ENCODE measurements around the gene ALKBH5.

ALKBH5 gene

DNA sequence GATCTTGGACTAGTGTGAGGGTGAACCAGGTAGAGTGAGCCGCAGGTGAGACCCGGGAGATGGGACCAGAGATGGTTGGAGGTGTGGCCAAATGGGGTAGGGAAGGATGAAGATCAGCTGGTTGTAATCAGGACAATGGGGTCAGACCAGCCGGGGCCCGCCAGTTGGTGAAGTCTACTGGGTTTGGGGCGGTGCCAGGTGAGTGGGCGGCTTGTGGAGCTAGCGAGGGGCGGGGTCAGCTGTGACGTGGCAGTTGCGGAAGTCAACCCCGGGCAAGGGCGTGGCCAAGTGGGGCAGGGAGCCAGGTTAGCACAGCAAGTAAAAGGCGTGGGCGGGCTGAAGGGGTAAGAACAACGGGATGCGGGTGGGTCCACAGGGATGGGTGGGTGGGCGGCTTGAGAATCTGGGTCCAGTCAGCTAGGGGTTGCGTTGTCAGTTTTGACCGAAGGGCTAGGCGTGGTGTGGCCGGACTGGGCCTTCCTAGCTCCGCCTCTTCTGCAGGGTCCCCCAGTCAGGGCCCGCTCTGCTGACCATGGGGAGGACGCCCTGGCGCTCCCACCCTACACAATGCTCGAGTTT, 25.5 kb upstream of the ALKBH5 start:
- peak; percentile 92 for DNase-seq (ENCODE audit: low read depth)

DNA sequence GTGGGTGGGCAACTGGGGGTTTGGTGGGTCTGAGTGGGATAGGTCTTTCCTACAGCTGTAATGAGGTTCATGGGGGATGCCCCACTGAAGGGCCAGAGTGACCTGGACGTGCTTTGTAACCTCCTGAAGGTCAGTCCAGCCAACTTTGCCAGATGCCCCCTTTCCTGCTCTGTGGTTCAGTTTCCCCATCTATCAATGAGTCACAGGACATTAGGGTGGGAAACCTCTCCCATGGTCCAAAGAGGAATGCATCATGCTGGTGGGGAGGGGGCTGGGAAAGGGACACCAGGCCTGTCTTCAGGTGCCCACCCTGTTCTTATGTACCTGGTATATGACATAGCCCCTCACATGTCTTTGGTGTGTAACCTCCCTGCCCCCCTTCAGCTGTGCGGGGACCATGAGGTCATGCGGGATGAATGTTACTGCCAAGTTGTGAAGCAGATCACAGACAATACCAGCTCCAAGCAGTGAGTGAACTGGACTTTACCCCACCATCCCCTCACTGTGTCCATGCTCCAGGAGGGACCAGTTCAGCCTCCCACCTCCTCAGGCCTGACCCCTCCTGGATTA, 24.0 kb upstream of the ALKBH5 start:
- no peak for DNase-seq (ENCODE audit: low read depth)

DNA sequence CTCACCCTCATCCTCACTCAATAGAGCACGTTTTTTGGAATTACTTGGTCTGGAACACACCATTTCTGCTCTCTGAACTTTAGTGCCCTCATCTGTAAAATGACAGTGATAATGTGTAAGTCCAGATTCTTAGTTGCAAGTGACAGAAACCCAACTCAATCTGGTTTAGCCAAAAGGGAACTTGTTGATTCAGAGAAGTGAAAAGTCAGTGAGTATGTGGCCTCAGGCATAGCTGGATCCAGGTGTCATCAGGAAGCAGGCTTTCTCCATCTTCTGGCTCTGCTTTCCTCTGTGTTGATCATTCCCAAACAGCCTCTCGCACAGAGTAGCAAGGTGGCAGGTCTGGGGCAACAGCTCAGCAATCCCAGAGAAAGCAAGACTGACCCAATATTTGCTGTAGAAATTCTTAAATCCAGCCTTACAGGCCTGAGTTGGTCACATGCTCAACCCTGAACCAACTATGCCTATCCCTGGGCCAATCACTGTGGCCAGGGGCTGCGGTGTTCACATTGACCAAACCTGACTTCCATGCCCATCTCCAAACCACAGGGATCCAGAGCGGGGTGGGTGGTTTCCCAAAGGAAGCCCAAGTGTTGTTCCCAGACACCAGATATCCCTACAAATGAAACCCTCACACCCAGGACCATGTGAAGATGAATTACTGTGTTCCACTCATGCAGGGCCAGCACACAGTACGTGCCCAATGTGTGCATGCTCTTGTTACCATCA, 23.3 kb upstream of the ALKBH5 start:
- no peak for DNase-seq (ENCODE audit: low read depth)

DNA sequence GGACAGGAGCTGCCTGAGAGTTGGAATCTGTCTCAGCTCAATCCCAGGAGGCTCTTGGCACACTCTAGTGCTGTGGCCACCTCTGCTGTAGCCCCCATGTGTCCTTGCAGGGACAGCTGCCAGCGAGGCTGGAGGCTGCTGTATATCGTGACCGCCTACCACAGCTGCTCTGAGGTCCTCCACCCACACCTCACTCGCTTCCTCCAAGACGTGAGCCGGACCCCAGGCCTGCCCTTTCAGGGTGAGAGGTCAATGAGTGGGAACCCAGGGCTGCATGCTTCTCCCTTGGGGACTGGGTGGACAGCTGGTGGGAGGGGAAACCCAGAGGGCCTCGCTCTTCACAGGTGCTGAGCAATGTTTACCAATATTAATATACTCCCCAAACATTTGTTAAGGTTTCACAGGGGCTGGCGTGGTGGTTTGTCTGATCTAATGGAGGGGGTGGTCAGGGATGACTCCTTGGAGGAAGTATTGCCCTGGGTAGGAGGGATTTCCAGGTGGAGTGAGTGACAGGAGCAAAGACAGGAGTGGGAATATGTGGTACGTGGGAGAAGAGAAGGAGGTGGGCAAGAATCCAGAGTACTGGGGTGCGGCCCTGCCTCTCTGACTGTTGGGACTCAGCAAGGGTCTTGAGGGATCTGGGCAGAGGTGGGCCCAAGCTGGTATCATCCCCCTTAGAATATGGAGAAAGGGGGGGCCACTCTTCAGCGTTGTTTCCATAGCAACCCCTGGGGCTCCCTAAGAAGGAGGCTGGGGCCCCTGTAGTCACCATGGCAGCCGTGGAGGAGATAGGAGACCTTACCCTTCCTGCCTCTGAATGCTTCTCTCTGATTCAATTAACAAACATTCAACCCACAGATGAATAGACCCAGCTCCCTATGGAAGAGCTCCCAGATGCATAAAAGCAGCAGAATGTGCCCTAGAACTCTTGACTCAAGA, 22.2 kb upstream of the ALKBH5 start:
- no peak for DNase-seq (ENCODE audit: low read depth)

DNA sequence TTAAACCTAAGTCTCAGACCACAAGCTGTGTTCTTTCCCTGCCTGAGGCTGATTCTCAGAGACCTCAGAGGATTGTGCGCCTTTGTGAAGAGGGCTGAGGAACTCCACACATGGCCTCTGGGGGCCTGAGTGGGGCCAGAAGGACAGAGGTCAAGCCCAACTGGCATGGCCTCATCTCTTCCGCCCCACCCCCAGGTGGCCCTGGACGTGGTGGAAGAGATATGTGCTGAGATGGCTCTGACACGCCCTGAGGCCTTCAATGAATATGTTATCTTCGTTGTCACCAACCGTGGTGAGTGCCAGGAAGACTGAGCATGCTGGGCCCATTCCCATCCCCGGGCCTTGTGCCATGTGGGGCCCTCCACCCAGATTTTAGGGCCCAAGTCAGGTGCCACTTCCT, 20.1 kb upstream of the ALKBH5 start:
- DNase-seq (ENCODE audit: low read depth), result no peak

DNA sequence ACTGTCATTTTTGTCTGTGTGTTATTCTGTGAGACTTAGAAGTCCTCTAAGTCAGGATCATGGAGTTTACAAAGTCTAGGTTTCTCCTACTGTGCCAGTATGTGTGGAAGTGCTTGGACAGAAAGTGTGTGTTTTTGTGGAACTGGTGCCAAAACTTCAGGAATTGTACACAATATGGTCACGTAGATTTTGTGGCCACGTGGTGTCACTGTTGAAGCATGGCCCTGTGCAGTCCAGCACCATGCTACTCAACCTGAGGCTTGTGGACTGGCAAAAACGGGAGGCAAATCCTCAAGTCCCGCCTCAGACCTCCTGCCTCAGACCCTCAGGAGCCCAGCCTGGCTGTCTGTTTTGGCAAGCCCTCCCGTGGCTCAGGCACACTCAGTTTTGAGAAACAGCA, 16.7 kb upstream of the ALKBH5 start:
- DNase-seq (ENCODE audit: low read depth), result no peak

DNA sequence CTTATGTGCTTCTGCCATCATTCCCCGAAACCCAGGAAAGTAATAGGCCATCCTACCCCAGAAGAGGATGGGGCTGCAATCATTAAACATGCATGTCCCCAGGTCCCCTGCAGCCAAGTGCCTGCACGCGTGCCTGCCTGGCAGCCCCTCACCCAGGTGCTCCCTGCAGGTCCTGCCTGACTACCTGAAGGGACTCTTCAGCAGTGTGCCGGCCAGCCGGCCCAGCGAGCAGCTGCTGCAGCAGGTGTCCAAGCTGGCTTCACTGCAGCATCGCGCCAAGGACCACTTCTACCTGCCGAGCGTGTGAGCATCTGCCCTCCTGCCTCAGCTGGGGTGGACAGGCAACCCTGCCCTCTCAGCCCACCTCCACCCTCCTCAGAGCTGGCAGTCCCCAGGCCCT, 16.2 kb upstream of the ALKBH5 start:
- no peak for DNase-seq (ENCODE audit: low read depth)

DNA sequence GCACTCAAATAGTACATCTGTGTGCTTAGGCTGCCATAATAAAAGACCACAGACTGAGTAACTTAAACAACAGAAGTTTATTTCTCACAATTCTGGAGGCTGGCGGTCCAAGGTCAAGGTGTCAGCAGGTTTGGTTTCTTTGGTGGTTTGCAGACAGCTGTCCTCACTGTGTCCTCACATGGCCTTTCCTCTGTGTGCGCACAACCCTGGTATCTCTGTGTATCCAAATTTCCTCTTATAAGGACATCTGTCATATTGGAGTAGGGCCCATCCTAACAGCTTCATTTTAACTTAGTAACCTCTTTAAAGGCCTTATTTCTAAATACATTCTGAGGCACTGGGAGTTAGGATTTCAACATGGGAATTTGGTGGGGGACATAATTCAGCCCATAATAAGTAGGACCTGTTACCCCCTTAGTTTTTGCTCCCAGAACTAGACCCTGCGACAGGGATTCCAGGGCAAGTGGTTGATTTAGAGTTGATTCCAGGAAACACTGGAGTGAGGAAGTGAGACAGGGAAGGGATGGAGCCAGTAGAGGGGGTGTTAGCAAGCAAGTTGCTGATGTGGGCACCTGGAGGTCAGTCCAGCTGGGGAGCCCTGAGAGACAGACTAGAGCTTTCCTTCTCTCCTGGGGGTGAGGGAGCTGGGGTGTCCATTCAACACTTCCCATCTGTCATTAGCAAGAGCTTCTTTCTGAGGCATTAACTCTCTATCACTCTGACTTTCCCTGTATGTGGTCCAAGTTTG, 10.9 kb upstream of the ALKBH5 start:
- no peak for DNase-seq (ENCODE audit: low read depth)

DNA sequence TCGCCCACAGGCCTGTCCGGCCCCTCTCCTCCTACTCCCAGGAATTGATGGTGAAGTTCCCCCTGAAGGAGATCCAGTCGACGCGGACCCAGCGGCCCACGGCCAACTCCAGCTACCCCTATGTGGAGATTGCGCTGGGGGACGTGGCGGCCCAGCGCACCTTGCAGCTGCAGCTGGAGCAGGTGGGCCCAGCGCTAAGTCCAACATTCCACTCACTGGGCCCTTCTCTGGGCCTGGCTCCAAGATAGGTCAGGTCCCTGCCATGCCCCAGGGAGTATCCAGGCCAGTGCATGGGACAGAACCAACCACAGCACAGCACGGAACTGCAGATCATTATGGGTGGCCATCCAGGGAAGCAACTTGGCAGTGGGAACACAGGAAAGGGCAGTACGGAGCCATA, 9.9 kb upstream of the ALKBH5 start:
- no peak for DNase-seq (ENCODE audit: low read depth)

DNA sequence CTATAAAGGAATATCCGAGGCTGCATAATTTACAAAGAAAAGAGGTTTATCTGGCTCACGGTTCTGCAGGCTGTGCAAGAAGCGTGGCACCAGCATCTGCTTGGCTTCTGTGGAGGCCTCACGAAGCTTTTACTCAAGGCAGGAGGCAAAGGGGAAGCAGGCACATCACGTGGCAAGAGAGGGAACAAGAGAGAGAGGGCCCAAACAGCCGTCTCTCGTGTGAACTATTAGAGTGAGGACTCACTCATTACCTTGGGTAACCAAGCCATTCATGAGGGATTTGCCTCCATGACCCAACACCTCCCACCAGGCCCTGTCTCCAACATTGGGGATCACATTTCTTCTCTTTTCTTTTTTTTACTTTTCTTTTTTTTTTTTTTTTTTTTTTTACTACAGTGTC, 7.5 kb upstream of the ALKBH5 start:
- DNase-seq (ENCODE audit: low read depth), result no peak

DNA sequence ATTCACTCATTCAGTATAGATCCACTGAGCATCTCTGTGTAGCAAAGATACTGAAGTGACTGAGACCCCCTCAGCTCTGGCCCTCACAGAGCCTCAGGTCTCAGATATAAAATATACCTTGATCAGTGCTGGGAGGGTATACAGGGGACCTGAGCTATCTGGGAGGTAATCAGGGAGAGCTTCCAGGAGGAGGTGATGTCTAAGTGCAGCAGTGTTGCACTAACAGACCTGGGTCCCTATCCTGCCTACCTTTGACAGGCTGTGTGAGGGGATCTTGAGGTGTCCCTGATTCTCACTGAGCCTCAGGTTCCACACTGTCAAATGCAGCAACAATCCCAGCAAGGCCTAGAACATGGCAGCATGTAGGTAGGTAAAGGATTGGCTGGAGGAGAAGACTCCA, 6.5 kb upstream of the ALKBH5 start:
- DNase-seq (ENCODE audit: low read depth), result no peak

DNA sequence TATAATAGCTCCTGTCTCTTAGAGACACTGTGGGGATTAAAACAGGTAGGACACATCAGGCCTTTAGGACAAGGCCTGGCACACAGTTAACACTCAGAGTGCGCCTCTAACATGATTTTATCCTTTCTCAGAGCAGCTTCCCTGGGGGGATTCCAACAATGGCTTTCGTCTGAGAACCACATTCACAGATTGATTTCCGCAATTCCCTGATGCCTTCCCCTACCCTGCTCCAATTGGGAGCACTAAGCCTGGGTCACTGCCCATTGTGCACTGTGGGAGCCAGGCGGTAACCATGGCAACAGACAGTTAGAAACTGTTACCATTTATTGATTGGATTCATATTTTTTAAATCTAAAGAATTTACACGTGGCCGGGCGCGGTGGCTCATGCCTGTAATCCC, 5.9 kb upstream of the ALKBH5 start:
- DNase-seq (ENCODE audit: low read depth), result no peak

DNA sequence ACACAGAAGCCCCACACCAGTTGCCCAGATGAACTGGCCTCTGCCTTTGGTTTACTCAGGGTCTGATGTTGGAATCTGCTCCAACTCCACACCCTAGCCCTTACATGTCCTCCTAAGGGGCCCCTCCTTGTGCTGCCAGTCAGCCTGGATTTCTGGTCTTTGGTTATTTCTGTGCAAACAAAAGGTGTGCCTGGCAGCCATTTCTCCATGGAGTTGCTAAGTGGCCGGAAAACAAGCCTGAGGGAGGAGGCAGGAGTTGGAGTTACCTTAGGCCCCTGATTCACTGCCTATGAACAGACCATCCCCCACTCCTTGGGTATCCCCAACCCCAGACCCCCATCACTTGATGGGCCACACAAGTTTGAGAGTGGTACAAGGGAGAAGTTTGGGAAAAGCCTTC, 4.4 kb upstream of the ALKBH5 start:
- no peak for DNase-seq (ENCODE audit: low read depth)

DNA sequence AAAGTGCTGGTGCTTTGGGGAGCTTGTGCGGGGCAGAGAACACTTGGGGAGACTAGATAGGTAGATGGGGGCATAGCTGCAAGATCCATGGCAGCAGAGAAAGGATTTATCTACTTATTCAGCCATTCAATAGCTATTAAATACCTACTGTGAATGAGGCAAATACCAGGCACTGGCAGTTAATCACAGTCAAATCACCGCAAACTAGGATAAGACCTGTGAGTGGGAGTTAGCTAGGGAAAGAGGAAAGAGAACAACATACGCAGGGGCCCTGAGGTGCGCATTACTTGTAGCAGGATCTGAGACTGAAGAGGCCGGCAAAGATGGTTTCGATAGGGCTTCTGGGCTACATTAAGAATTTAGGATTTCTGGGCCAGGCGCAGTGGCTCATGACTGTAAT, 3.8 kb upstream of the ALKBH5 start:
- DNase-seq (ENCODE audit: low read depth), result no peak

DNA sequence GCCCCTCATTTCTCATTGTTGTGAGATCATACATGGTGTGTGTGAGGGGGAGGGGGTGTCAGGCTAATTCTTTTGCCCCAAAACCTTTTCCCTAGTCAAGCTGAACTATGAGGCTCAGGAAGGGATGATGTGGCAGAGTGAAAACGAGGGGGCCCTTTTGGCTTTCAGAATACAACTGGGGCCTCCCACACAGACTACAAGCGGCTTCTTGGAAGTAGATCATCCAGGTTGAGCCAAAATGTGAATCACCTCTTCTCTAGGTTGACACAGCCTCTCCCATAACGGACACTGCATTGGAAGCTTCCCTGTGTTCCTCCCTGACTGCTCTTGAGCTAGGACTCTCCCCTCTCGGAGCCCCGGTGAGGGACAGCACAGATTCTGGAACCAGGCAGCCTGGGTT, 2.3 kb upstream of the ALKBH5 start:
- no peak for DNase-seq (ENCODE audit: low read depth)

DNA sequence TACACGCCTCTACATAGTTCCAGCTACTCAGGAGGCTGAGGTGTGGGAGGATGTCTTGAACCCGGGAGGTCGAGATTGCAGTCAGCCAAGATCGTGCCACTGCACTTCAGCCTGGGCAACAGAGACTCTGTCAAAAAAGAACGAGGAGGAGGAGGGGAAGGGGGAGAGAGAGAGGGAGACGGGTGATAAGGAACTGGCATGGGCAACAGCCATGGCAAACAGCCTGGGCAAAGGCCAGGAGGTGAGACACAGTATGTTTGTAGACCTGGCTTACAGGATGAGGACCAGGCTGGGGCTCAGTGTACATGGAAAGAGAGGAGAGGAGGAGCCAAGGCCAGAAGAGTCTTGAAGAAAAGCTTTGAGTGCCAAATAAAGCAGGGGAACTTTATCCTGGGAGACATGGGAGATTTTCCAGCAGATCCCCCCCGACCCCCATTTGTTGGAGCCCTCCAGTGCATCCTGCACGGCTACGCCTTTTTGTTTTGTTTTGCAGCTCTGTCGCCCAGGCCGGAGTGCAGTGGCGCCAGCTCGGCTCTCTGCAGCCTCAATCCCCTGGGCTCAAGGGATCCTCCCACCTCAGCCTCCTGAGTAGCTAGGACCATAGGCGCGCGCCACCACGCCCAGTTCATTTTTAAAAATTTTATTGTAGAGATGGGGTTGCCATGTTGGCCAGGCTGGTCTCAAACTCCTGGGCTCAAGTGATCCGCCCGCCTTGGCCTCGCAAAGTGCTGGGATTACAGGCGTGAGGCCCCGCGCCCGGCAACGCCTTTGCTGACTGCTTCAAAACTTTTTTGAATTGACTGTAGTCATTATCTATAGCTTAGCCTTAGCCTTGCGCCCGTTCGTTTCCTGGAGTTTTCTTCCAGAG, 1.3 kb upstream of the ALKBH5 start:
- DNase-seq (ENCODE audit: low read depth), result no peak

DNA sequence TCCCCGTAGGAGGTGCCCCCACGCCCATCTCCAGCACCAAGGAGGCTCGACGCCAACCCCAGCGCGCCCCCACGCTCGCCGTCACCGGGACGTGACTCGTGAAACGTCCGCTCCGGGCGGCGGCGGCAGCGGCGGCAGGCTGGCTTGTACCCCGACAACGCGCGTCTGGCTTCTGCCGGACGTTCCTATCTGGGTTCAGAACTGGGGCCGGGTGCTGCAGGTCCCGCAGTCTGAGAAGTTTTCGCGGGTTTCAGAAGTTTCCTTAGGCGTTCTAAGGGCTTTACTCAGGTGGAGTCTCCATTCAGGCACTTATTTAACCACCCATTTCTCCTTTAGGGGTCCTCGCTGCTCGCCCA, 672 bp upstream of the ALKBH5 start:
- peak; percentile 66 for DNase-seq (ENCODE audit: low read depth)

DNA sequence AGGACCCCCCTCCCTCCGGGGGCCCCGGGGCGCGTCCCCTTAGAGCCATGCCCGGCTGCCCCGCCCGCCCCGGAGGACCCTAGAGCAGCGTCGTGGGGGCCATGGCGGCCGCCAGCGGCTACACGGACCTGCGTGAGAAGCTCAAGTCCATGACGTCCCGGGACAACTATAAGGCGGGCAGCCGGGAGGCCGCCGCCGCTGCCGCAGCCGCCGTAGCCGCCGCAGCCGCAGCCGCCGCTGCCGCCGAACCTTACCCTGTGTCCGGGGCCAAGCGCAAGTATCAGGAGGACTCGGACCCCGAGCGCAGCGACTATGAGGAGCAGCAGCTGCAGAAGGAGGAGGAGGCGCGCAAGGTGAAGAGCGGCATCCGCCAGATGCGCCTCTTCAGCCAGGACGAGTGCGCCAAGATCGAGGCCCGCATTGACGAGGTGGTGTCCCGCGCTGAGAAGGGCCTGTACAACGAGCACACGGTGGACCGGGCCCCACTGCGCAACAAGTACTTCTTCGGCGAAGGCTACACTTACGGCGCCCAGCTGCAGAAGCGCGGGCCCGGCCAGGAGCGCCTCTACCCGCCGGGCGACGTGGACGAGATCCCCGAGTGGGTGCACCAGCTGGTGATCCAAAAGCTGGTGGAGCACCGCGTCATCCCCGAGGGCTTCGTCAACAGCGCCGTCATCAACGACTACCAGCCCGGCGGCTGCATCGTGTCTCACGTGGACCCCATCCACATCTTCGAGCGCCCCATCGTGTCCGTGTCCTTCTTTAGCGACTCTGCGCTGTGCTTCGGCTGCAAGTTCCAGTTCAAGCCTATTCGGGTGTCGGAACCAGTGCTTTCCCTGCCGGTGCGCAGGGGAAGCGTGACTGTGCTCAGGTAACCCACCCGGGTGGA, 759 bp downstream of the ALKBH5 start:
- DNase-seq (ENCODE audit: low read depth), result peak; percentile 37

DNA sequence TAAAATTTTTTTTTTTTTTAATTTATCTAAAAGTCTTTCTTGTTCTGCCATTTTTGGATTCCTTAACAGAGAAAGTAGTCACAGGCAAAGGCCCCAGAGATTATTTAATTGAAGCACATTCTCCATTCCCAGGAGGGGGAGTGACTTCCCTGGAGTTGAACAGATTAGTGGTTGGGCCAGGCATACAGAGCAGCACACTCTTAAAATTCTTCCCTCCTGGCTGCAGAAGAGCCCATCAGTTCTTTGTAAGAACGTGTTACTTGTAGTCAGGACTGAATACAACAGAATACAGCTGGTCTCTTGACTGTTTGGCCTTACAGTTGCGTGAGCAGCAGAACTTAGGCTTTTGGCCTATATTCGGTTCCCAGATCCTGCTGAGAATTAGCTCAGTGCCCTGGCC, 1.8 kb downstream of the ALKBH5 start:
- no peak for DNase-seq (ENCODE audit: low read depth)
